HG03175 (cell line): ENCODE results near the gene IMMT.
"Not testable (repeated sequence)": the region's sequence is repeated elsewhere in the genome, so short reads cannot be mapped to it uniquely, and the experiment has no call there.

Experiments used
- ATAC-seq: cut with Tn5 transposase; IDR thresholded peaks from one replicate; pipeline ENCODE4 v1.9.1; 2021; ENCODE audit warnings: mild to moderate bottlenecking, moderate library complexity; ENCODE audit not compliant: unreplicated experiment

The IMMT gene

GRCh38 chr2:86195055-86195807, at the start of gene IMMT:
Gene IMMT (minus strand): TSS chr2:86195462. CDS start chr2:86195382, 80 bp downstream.
- ATAC-seq: peak; percentile 89

- ATAC-seq: not testable (repeated sequence)
These were observed 49.5 kb upstream of the IMMT start for GRCh38 chr2:86244781-86245180.

- peak; percentile 57 for ATAC-seq
These were observed 48.9 kb upstream of the IMMT start for GRCh38 chr2:86243950-86244733.

- ATAC-seq: no peak
These were observed 48.0 kb upstream of the IMMT start for GRCh38 chr2:86243272-86243671.

- no peak for ATAC-seq
These were observed 46.3 kb upstream of the IMMT start for GRCh38 chr2:86241611-86242010.

- ATAC-seq: no peak
These were observed 45.0 kb upstream of the IMMT start for GRCh38 chr2:86240251-86240650.

GRCh38 chr2:86239745-86240144, 44.5 kb upstream of the IMMT start:
- no peak for ATAC-seq

- ATAC-seq: no peak
These were observed 44.1 kb upstream of the IMMT start for GRCh38 chr2:86239326-86239725.

GRCh38 chr2:86238354-86238753, 43.1 kb upstream of the IMMT start:
- ATAC-seq: peak; percentile 83

- no peak for ATAC-seq
These were observed 41.9 kb upstream of the IMMT start for GRCh38 chr2:86237172-86237571.

- no peak for ATAC-seq
These were observed 40.1 kb upstream of the IMMT start for GRCh38 chr2:86235196-86235980.

- ATAC-seq: no peak
These were observed 39.4 kb upstream of the IMMT start for GRCh38 chr2:86234563-86235131.

- no peak for ATAC-seq
These were observed 38.2 kb upstream of the IMMT start for GRCh38 chr2:86233436-86233835.

GRCh38 chr2:86232910-86233309, 37.6 kb upstream of the IMMT start:
- ATAC-seq: no peak

- ATAC-seq: no peak
These were observed 37.1 kb upstream of the IMMT start for GRCh38 chr2:86232373-86232784.

GRCh38 chr2:86231680-86232372, 36.6 kb upstream of the IMMT start:
- ATAC-seq: no peak

- ATAC-seq: no peak
These were observed 35.7 kb upstream of the IMMT start for GRCh38 chr2:86230961-86231360.

- no peak for ATAC-seq
These were observed 34.0 kb upstream of the IMMT start for GRCh38 chr2:86229221-86229620.

GRCh38 chr2:86228574-86228973, 33.3 kb upstream of the IMMT start:
- not testable (repeated sequence) for ATAC-seq

- ATAC-seq: no peak
These were observed 32.4 kb upstream of the IMMT start for GRCh38 chr2:86227685-86228084.
